Panc1 (cell line): Measurements from ENCODE around the gene VWA5B2. TPM values are rescaled to one million over a fixed set of nuclear protein-coding genes. Genes with fewer than 3 reads are reported as not detected.

Experiments
- ATAC-seq: fragments of 200-7000 bp; cut with Tn5 transposase; 2 replicates; pipeline ENCODE4 v1.9.1; 2020; ENCODE audit warnings: mild to moderate bottlenecking, moderate library complexity
- BruUV-seq: library from RNA; stranded (reverse); fragments of 400-500 nt; replicated peaks from 2 replicates; lab custom pipeline; 2021; lab: Mats Ljungman, UMichigan
- CTCF ChIA-PET: fragments of 300-600 bp; sonication (Branson Sonifier 250); formaldehyde crosslinking; loops from one replicate; lab custom pipeline; 2022; ENCODE audit warnings: antibody characterized with exemption; lab: Charles Lee
- POLR2A ChIA-PET: fragments of 300-600 bp; sonication (Branson Sonifier 250); formaldehyde crosslinking; loops from one replicate; lab custom pipeline; 2022; ENCODE audit warnings: antibody characterized with exemption; lab: Charles Lee
- DNase-seq: peaks from one replicate; pipeline ENCODE4 v3.0.0-alpha.2; 2010; ENCODE audit warnings: low read depth, low spot score
- H3K27ac ChIP-seq: 2 replicates; pipeline ENCODE4 v1.5.1; 2011; ENCODE audit warnings: mild to moderate bottlenecking, low read length, inconsistent platforms
- H3K27me3 ChIP-seq: fragments of 200-500 bp; sonication (Bioruptor generic); 2 replicates; pipeline ENCODE4 v1.6.0; 2014; ENCODE audit warnings: low read length, inconsistent platforms; ENCODE audit not compliant: control insufficient read depth, insufficient read depth
- H3K36me3 ChIP-seq: fragments of 200-500 bp; sonication (Bioruptor generic); 2 replicates; pipeline ENCODE4 v1.5.1; 2014; ENCODE audit warnings: inconsistent platforms, mild to moderate bottlenecking, low read length, moderate library complexity; ENCODE audit not compliant: control insufficient read depth, insufficient read depth
- H3K4me1 ChIP-seq: 2 replicates; pipeline ENCODE4 v1.5.1; 2011; ENCODE audit warnings: inconsistent platforms, mild to moderate bottlenecking, low read length, moderate library complexity; ENCODE audit not compliant: control insufficient read depth, insufficient read depth
- H3K4me3 ChIP-seq, 2 experiments: 2 replicates each; pipeline ENCODE4 v1.5.1; 2011 to 2012; ENCODE audit warnings: low read depth in 2 of 2, low read length in 2 of 2, mild to moderate bottlenecking in 2 of 2, inconsistent platforms in 1 of 2, moderate library complexity in 1 of 2
- H3K9me3 ChIP-seq: fragments of 200-500 bp; sonication (Bioruptor generic); 2 replicates; pipeline ENCODE4 v1.5.1; 2014; ENCODE audit warnings: low read depth, mild to moderate bottlenecking, inconsistent platforms, low read length, moderate library complexity; ENCODE audit not compliant: control insufficient read depth, insufficient read depth
- CTCF ChIP-seq: fragments of 450-650 bp; IDR thresholded peaks from 2 replicates; pipeline ENCODE4 v1.5.1; 2017; ENCODE audit warnings: mild to moderate bottlenecking
- POLR2AphosphoS5 ChIP-seq: IDR thresholded peaks from 2 replicates; pipeline ENCODE4 v1.6.1; 2012; ENCODE audit warnings: mild to moderate bottlenecking, low read depth, low read length, moderate library complexity
- REST ChIP-seq, 2 experiments: IDR thresholded peaks; 2 replicates each; pipeline ENCODE4 v1.6.1; 2011 to 2012; ENCODE audit warnings: low read depth in 2 of 2, control low read depth in 1 of 2, low read length in 1 of 2, mild to moderate bottlenecking in 1 of 2, moderate library complexity in 1 of 2; ENCODE audit not compliant: insufficient read depth in 1 of 2
- SIN3A ChIP-seq: IDR thresholded peaks from 2 replicates; pipeline ENCODE4 v1.6.1; 2012; ENCODE audit warnings: low read depth, mild to moderate bottlenecking, low read length, moderate library complexity, borderline replicate concordance; ENCODE audit not compliant: insufficient read depth
- TCF7L2 ChIP-seq: IDR thresholded peaks from 2 replicates; pipeline ENCODE4 v1.6.1; 2011; ENCODE audit warnings: mild to moderate bottlenecking, low read depth, low read length, inconsistent platforms
- in situ Hi-C: cut with HindIII; loops from 2 replicates; pipeline ENCODE4 v1.10.0; 2016; ENCODE audit warnings: low sequenced_read_pairs, low pct_unique_long_range_greater_than_20kb
- intact Hi-C: fragments of 100-400 bp; cut with micrococcal nuclease; formaldehyde crosslinking; loops from one replicate; pipeline ENCODE4 v1.10.0; 2022; ENCODE audit not compliant: unreplicated experiment
- total RNA-seq: library from RNA; stranded (reverse); gene quantifications from one replicate; pipeline ENCODE4 v1.2.1, GENCODE V29; 2021; ENCODE audit not compliant: unreplicated experiment

VWA5B2 gene
- total RNA-seq, 1 experiment from 2014 or later: 0.28 TPM

- ChIA-PET POLR2A (no interaction called here), CTCF (no interaction called here)
- intact Hi-C loops: no loop called here
- ATAC-seq (no peak), DNase-seq (no peak)
- Histone ChIP-seq H3K27ac (no peak overlapping the region), H3K4me1 (peaks cover 4% of the 10 kb centered on the region), H3K9me3 (no peaks in the 10 kb centered on the region), H3K36me3 (no peaks in the 10 kb centered on the region), H3K4me3 (no peak overlapping the region), H3K27me3 (no peaks in the 10 kb centered on the region)
- no TSS peak for BruUV-seq
- in situ Hi-C loops: no loop called here
- no peak for TF ChIP-seq TCF7L2
- TF ChIP-seq REST (IDR thresholded peaks at IDR 0.05; ENCODE audit: insufficient read depth in 1 of 2, low read depth in 2 of 2, low read length in 1 of 2): no peak
- TF ChIP-seq POLR2AphosphoS5: no peak
- TF ChIP-seq CTCF: no peak
- TF ChIP-seq SIN3A: no peak
These were observed 7.8 kb downstream of the VWA5B2 start for GRCh38 chr3:184237211-184237610.

GRCh38 chr3:184237807-184238206 is 8.4 kb downstream of the VWA5B2 start:
- CTCF ChIA-PET: interaction anchor here (0.6 to 0.7 kb wide), 2 partner anchors 17 to 103 kb away, joined by 3 to 6 read pairs; no protein-coding TSS in a partner anchor
- in situ Hi-C loops (no loop called here), intact Hi-C loops (no loop called here)
- no peaks in the 10 kb centered on the region for H3K9me3 ChIP-seq
- DNase-seq: no peak
- no peak overlapping the region for H3K4me3 ChIP-seq
- no peak for TF ChIP-seq CTCF
- no peak for TF ChIP-seq TCF7L2
- TF ChIP-seq POLR2AphosphoS5: no peak
- no peak for TF ChIP-seq SIN3A
- TF ChIP-seq REST (IDR thresholded peaks at IDR 0.05; ENCODE audit: insufficient read depth in 1 of 2, low read depth in 2 of 2, low read length in 1 of 2): no peak
- no peaks in the 10 kb centered on the region for H3K36me3 ChIP-seq
- POLR2A ChIA-PET: interaction anchor here (0.6 kb wide), 1 partner anchor 42 kb away, joined by 3 read pairs; no protein-coding TSS in a partner anchor
- peaks cover 6% of the 10 kb centered on the region for H3K4me1 ChIP-seq
- no peaks in the 10 kb centered on the region for H3K27me3 ChIP-seq
- no peak for ATAC-seq
- BruUV-seq: no TSS peak
- H3K27ac ChIP-seq: no peak overlapping the region
